ENCODE results near the gene NPFF.
"Not testable (repeated sequence)": the region's sequence is repeated elsewhere in the genome, so short reads cannot be mapped to it uniquely, and the experiment has no call there.

Gene NPFF

DNA sequence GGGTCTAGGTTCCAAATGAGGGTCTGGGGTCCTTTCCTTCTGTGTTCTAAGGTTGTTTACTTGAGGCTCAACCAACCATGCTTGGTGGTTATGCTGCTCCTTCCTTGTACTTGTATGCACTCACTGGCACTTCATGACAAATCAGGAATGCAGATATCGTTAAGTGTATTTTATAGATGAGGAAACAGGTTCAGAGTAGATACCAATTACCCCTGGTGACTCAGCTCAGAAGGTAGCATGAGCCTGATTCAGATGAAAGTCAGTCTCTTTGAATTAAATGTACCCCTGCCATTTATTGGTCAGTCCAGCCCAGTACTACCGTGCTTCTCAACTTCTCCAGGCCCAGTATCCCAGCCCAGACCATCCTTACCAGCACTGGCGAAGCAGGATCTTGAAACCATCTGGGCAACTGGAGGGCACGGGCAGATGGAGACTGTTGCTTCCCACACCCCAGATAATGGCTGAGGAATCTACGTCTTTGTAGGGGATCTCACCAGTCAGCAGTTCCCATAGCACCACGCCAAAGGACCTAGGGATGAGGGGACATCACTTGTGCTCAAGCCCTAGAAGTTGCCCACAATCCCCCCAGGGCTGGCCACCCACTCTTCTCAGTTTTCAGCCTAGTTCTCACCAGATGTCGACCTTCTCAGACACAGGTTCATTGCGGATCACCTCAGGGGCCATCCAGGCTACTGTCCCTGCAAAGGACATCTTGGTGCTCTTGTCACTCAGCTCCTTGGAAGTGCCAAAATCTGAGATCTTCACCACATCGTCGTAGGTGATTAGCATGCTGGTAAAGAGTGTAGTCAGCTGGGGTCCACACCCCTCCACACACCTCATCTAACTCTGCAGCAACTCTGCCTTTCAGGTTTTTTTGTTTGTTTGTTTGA is 22.4 kb downstream of the NPFF start:
- Histone ChIP-seq H4K20me1 (peaks cover 68 to 99% (median 84%) of the 10 kb centered on the region in 11 experiments), H3K4me1 (peaks cover 0 to 11% (median 6%) of the 10 kb centered on the region in 10 experiments; a peak in 11 of 20 replicates), H3K4me3 (no peak overlapping the region), H3K4me2 (no peak overlapping the region), H3K27me3 (no peaks in the 10 kb centered on the region), H3K9me3 (replicated peaks in 1 of 11) (no peaks in the 10 kb centered on the region), H3K9ac (0 out of 22 replicates have a peak overlapping the region, but pooled peaks of 1 of the 11 experiments have one; percentile 23), H3K36me3 (peaks cover 77 to 95% (median 84%) of the 10 kb centered on the region in 11 experiments), H3K27ac (0 out of 22 replicates have a peak overlapping the region, but pooled peaks of 1 of the 11 experiments have one; percentile 9)
- no peak for TF ChIP-seq Cebpa-rat (IDR thresholded peaks at IDR 0.05)

DNA sequence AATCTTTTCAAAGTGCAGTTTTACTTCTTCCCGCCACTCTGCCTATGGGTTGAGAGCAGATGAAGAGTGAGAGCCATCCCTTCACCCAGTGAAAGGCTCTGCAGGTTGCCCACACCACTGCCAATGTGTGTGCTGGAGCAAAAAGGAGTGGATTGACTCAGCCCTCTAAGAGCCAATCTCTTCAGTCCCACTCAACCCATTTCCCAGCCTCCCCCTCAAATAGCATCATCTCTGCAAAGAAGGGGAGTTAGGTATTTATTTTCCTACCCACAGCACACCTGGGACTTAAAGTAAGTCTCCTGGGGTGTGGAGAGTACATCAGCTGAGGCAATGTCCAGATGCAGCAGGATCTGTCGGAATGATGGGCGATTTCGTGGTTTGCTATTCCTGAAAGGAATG is 23.3 kb downstream of the NPFF start:
- H3K36me3 ChIP-seq, result peaks cover 86 to 95% (median 93%) of the 10 kb centered on the region in 11 experiments
- H3K9ac ChIP-seq, result no peak overlapping the region
- TF ChIP-seq Cebpa-rat (IDR thresholded peaks at IDR 0.05), result no peak
- H3K4me2 ChIP-seq, result no peak overlapping the region
- peaks cover 77 to 99% (median 91%) of the 10 kb centered on the region in 11 experiments for H4K20me1 ChIP-seq
- H3K9me3 ChIP-seq (replicated peaks in 1 of 11), result no peaks in the 10 kb centered on the region
- H3K27me3 ChIP-seq, result no peaks in the 10 kb centered on the region
- H3K4me3 ChIP-seq, result no peak overlapping the region
- no peak overlapping the region for H3K27ac ChIP-seq
- peaks cover 0 to 14% (median 8%) of the 10 kb centered on the region in 10 experiments; a peak in 11 of 20 replicates for H3K4me1 ChIP-seq

DNA sequence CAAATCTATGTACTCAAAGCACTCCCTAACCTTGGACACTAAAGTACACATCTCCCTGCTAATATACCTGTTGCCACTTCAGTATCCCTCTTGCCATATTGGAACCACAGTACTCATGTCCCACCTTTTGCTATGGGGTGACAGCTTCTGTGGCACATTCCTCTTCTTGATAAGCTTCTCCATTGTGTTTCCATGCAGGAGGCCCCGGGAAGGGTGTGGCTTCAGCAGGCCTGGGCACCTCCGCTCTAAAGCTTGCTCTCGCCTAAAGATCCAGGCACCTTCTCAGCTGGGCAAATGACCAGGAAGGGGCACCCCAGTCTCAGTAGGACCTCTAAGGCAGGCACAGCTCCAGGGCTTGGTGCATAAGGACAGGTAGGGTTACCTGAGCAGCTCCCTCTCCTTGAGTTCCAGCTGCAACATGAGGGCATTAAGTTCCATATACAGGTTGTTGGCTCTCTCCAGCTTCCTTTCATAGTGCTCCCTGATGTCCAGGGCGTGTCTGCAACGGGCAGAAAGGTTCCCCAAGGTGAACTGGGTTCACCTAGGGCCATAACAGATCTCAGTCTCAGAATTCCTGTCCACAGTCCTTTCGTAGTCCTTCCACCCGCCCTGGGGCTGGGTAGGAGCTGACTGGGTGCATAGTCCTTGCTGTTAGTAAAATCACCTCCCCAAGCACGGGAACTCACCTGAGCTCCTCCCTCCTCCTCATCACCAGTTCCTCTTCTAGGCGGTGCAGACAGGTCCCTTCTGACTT is 23.9 kb downstream of the NPFF start:
- H3K9me3 ChIP-seq (replicated peaks in 1 of 11), result no peaks in the 10 kb centered on the region
- H3K27me3 ChIP-seq, result no peaks in the 10 kb centered on the region
- H3K4me3 ChIP-seq, result no peak overlapping the region
- TF ChIP-seq Cebpa-rat (IDR thresholded peaks at IDR 0.05), result no peak
- H4K20me1 ChIP-seq, result peaks cover 83 to 100% (median 97%) of the 10 kb centered on the region in 11 experiments
- H3K4me1 ChIP-seq, result peaks cover 0 to 19% (median 8%) of the 10 kb centered on the region in 10 experiments; a peak in 11 of 20 replicates
- H3K9ac ChIP-seq, result no peak overlapping the region; a peak in 1 of 22 replicates
- H3K4me2 ChIP-seq, result no peak overlapping the region
- no peak overlapping the region for H3K27ac ChIP-seq
- peaks cover 92 to 100% (median 99%) of the 10 kb centered on the region in 11 experiments for H3K36me3 ChIP-seq

DNA sequence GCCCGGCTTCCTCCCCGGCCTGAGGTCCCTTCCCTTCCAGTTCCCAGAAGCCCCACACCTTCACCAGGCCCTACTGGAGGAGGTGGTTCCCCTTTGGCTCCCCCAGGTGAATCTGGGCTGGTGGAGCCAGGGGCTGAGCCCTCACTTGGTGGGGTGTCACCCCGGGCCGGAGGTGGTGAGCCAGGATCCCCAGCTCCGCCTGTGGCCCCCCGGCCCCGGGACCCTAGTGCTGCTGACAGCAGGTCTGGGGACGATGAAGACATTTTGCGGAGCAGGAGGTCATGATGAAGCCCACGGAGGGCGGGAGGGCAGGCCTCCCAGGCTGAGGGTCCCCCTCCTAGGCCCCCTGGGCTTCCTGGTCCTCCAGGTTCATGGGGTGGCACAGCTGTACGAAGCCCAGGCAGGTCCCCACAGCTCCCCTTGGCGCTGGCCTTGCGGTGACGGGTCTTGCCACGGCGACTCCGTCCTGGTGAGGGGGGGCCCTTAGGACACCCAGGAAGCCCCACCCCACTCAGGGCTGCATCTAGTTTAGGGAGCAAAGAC is 24.6 kb downstream of the NPFF start:
- no peaks in the 10 kb centered on the region for H3K27me3 ChIP-seq
- H3K9me3 ChIP-seq (replicated peaks in 1 of 11), result no peaks in the 10 kb centered on the region
- H3K27ac ChIP-seq, result no peak overlapping the region
- no peak overlapping the region for H3K9ac ChIP-seq
- no peak for TF ChIP-seq Cebpa-rat (IDR thresholded peaks at IDR 0.05)
- peaks cover 0 to 26% (median 8%) of the 10 kb centered on the region in 10 experiments; a peak in 11 of 20 replicates for H3K4me1 ChIP-seq
- peaks cover 90 to 100% (median 99%) of the 10 kb centered on the region in 11 experiments for H4K20me1 ChIP-seq
- no peak overlapping the region for H3K4me2 ChIP-seq
- no peak overlapping the region for H3K4me3 ChIP-seq
- peaks cover 94 to 100% (median 99%) of the 10 kb centered on the region in 11 experiments for H3K36me3 ChIP-seq

DNA sequence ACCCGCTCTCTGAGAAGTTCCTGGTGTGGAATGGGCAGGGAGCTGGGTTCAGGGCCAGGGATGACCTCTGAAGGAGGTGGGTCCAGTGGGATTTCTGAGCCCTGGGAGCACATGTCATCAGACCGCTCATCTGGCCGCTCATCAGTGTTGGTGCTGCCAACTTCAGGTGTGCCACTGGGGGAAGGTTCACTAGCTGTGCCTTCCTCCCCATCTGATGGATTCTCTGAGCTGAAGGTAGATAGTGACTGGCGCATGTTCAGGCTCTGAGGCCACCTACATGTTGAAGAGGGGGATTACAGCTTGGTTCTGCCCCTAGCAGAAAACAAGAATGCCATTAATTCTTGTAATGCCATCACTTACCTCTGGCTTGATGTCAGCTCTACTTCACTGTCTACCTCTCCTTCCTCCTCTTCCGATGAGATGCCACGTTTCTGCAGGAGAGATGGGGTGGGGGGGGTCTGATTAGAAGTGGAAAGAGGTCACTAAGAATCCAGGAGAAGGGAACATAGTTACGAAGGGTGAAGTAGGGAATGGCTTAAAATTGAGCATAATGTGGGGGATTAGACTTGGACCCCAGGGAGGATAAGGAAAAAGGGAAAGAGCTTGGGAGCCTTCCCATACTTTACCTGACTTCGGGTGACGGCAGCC is 25.2 kb downstream of the NPFF start:
- Histone ChIP-seq H4K20me1 (peaks cover 94 to 100% (median 99%) of the 10 kb centered on the region in 11 experiments), H3K9me3 (replicated peaks in 1 of 11) (no peaks in the 10 kb centered on the region), H3K4me3 (no peak overlapping the region), H3K4me2 (no peak overlapping the region), H3K9ac (no peak overlapping the region), H3K4me1 (peaks cover 0 to 26% (median 8%) of the 10 kb centered on the region in 10 experiments; a peak in 11 of 20 replicates), H3K27ac (no peak overlapping the region), H3K27me3 (no peaks in the 10 kb centered on the region), H3K36me3 (peaks cover 95 to 100% (median 99%) of the 10 kb centered on the region in 11 experiments)
- TF ChIP-seq Cebpa-rat (IDR thresholded peaks at IDR 0.05), result no peak

DNA sequence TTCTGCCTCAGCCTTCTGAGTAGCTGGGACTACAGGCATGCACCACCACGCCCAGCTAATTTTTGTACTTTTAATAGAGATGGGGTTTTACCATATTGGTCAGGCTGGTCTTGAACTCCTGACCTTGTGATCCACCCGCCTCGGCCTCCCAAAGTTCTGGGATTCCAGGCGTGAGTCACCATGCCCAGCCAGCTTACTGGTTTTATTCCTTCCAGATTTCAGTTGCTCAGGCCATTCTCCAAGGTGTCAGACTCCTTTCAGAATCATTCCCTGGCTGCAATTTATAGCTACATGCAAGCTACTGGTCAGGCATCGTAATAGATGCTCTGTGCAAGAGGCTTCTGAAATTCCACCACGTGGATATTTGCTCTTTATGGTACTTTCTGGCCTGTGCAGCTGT is 25.8 kb downstream of the NPFF start:
- not testable (repeated sequence) for H3K27me3 ChIP-seq; H3K4me2 ChIP-seq; H3K9ac ChIP-seq; H3K9me3 ChIP-seq (replicated peaks in 1 of 11); H3K27ac ChIP-seq; H3K4me3 ChIP-seq
- peaks cover 96 to 100% (median 99%) of the 10 kb centered on the region in 11 experiments for H3K36me3 ChIP-seq
- H4K20me1 ChIP-seq, result peaks cover 94 to 100% (median 99%) of the 10 kb centered on the region in 11 experiments
- peaks cover 0 to 26% (median 6%) of the 10 kb centered on the region in 10 experiments; a peak in 11 of 20 replicates for H3K4me1 ChIP-seq

DNA sequence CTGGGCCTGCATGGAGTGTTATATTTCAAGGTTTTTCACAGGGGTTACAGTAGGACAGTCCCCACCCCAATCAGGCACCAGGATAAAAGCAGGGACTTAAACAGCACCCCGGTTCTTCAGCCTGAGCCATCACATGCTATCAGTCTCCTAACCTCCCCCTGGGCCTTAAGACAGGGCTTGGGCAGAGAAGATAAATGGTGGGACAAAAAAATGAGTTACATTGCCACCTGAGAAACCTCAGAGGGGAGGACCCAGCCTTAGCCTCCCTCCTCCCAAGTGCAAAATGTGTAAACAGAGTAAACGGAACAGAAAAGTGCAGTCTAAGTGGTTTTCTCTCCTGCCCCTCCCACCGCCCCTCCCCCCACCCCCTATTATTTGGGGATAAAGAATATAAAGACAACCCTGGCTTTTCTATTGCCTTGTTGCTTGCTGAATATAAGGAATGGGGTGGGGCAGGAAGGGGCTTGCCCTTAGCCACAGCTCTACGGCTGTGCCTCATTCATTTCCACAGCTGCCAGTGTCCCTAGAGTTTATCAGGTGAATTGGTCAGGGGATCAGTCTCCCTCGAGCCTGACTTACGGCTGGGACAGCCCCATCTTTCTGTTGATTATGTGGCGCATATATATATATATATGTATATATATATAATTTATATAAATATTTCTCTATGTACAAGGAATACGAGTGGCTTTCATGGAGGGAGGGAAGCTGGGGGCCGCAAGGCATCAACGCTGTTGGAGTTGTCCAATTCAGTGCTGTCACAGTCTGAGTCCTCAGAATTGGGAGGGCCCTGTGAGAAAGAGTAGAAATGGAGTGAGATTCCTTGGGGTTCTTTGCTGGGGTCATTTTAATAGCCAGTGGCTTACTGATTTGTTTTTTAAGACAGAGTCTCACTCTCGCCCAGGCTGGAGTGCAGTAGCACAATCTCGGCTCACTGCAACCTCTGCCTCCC is 26.5 kb downstream of the NPFF start:
- Histone ChIP-seq H3K4me2 (0 out of 22 replicates have a peak overlapping the region, but pooled peaks of 1 of the 11 experiments have one; percentile 33), H3K4me3 (no peak overlapping the region), H3K4me1 (peaks cover 0 to 26% (median 0%) of the 10 kb centered on the region in 10 experiments; a peak in 6 of 20 replicates), H3K27me3 (no peaks in the 10 kb centered on the region), H3K9me3 (replicated peaks in 1 of 11) (no peaks in the 10 kb centered on the region), H3K9ac (peak overlapping the region in 2 of 11 experiments; percentile 8 to 54; a peak in 4 of 22 replicates), H3K27ac (no peak overlapping the region; a peak in 2 of 22 replicates), H4K20me1 (peaks cover 94 to 100% (median 99%) of the 10 kb centered on the region in 11 experiments), H3K36me3 (peaks cover 96 to 100% (median 99%) of the 10 kb centered on the region in 11 experiments)
- no peak for TF ChIP-seq Cebpa-rat (IDR thresholded peaks at IDR 0.05)
